Measurements from ENCODE around the gene CLEC17A. TPM values are rescaled to one million over a fixed set of nuclear protein-coding genes. Genes with fewer than 3 reads are reported as not detected.
"Not testable (repeated sequence)": the region's sequence is repeated elsewhere in the genome, so short reads cannot be mapped to it uniquely, and the experiment has no call there.

Gene CLEC17A
- total RNA-seq, 1 donor from 2014 or later: not detected

DNA sequence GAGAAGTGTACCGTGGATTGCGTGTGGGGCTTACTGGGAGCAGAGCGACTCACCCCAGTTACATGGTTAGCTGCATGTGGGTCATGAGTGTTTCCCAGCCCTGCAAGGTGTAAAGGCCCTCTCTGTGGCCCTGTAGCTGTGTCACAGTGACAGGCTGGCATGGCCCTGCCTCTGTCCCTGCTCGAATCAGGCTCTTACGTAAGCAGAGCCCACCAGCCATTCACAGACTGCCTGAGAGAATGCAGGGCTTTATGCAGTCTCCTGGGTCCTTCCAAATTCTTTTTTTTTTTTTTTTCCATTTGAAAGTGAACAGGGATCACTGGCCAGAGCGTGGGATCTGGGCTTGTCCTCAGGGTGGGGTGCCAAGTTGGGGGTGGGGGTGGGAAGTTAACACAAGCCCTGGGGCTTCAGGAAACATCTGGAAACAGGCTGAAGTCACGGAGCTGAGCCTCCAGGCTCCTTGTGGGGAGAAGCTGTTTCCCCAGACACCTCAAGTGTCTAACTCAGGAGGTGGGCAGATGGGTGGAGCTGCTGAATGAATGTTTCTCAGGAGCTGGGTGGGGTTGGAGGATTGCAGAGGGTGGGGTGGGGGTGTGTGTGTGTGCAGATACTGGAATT, 40.1 kb upstream of the CLEC17A start:
- H3K9me3 ChIP-seq: no peaks in the 10 kb centered on the region
- H3K27ac ChIP-seq: no peak overlapping the region
- no peak overlapping the region for H3K4me3 ChIP-seq
- H3K4me1 ChIP-seq: no peaks in the 10 kb centered on the region
- no peak for DNase-seq (ENCODE audit: low spot score in 2 of 2)
- no peaks in the 10 kb centered on the region for H3K27me3 ChIP-seq
- TF ChIP-seq, protein P1, sequence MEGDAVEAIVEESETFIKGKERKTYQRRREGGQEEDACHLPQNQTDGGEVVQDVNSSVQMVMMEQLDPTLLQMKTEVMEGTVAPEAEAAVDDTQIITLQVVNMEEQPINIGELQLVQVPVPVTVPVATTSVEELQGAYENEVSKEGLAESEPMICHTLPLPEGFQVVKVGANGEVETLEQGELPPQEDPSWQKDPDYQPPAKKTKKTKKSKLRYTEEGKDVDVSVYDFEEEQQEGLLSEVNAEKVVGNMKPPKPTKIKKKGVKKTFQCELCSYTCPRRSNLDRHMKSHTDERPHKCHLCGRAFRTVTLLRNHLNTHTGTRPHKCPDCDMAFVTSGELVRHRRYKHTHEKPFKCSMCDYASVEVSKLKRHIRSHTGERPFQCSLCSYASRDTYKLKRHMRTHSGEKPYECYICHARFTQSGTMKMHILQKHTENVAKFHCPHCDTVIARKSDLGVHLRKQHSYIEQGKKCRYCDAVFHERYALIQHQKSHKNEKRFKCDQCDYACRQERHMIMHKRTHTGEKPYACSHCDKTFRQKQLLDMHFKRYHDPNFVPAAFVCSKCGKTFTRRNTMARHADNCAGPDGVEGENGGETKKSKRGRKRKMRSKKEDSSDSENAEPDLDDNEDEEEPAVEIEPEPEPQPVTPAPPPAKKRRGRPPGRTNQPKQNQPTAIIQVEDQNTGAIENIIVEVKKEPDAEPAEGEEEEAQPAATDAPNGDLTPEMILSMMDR (IDR thresholded peaks at IDR 0.05): no peak
- H3K36me3 ChIP-seq: no peaks in the 10 kb centered on the region
- intact Hi-C loops (cut with DNase I): no loop called here

DNA sequence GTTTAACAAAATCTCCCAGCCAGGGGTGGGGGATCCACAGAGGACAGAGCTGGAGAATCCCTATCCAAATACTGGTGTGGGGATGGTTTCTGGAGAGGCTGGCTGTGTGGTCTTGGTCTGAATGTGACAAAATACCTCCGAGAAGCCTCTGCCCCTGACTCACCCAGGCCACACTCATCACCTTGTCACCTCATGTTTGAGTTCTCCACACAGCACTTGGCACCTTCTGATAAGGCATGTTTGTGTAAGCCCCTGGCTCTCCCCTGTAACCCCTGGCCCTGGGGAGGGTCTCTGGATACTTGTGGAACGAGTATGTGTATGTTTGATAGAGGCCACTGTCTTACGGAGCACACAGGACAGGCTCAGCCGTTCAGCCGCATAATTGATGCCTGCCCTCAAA, 38.8 kb upstream of the CLEC17A start:
- no peaks in the 10 kb centered on the region for H3K36me3 ChIP-seq
- intact Hi-C loops (cut with DNase I): no loop called here
- DNase-seq (ENCODE audit: low spot score in 2 of 2): no peak
- no peak overlapping the region for H3K4me3 ChIP-seq
- H3K9me3 ChIP-seq: no peaks in the 10 kb centered on the region
- TF ChIP-seq, protein P1 (IDR thresholded peaks at IDR 0.05): no peak
- no peaks in the 10 kb centered on the region for H3K27me3 ChIP-seq
- no peaks in the 10 kb centered on the region for H3K4me1 ChIP-seq
- no peak overlapping the region for H3K27ac ChIP-seq

DNA sequence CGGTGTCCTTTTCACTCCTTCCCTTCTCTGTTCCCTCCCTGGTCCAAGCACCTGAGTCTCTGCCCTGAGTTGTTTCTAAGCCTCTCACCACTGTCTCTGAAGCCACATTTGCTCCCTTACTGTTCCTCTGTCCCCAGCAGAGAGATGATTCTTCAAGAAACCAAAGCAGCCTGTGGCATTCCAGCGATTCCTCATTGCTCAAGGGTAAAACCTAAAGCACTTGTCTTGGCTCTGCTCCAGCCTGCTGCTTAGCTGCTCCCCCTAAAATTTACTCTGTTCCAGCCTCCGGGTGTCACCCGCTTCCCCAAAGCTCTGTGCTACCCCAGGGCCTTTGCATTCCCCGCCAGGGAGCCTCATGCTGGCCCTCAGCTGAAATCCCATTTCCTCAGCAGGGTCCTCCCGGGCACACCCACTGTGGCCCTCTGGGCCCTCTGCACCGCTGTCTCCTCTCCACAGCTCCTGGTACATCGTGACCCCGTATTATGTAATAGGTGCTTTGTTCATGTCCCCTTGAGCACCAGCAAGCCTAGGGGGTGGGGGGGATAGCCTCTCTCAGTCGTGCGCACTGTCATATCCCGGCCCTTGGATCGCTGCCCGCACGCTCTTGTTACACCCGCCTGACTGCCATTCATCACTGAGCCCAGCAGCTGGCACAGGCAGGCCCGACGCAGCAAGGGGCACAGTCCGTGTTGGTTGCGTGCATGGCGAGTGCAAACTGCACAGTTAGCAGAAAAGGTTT, 37.7 kb upstream of the CLEC17A start:
- TF ChIP-seq, protein P1 (IDR thresholded peaks at IDR 0.05): no peak
- Histone ChIP-seq H3K4me1 (no peaks in the 10 kb centered on the region), H3K36me3 (peaks cover 0 to 5% of the 10 kb centered on the region in 2 donors), H3K9me3 (no peaks in the 10 kb centered on the region), H3K27me3 (no peaks in the 10 kb centered on the region), H3K27ac (no peak overlapping the region), H3K4me3 (no peak overlapping the region)
- DNase-seq (ENCODE audit: low spot score in 2 of 2): no peak
- intact Hi-C loops (cut with DNase I): no loop called here

DNA sequence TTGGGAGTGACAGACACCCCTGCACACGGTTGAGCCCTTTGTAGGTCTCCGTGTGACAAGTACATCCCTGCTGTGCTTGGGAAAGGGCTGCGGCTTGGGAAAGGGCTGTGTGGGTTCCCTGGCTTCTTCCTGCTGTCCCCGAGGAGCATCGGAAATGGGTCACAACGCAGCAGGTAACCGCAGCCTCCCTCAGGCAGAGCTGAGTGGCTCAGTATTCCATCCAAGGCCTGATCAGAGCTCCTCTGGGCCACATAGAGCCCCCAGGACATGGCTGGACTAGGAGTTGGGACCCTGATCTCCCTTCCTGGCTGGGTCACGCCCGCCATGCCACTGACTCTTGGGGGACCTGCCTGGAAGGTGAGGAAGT, 37.2 kb upstream of the CLEC17A start:
- Histone ChIP-seq H3K9me3 (no peaks in the 10 kb centered on the region), H3K27ac (no peak overlapping the region), H3K4me3 (no peak overlapping the region), H3K27me3 (no peaks in the 10 kb centered on the region), H3K36me3 (peaks cover 0 to 5% of the 10 kb centered on the region in 2 donors), H3K4me1 (no peaks in the 10 kb centered on the region)
- no peak for DNase-seq (ENCODE audit: low spot score in 2 of 2)
- TF ChIP-seq, protein P1 (IDR thresholded peaks at IDR 0.05): no peak
- intact Hi-C loops (cut with DNase I): no loop called here

DNA sequence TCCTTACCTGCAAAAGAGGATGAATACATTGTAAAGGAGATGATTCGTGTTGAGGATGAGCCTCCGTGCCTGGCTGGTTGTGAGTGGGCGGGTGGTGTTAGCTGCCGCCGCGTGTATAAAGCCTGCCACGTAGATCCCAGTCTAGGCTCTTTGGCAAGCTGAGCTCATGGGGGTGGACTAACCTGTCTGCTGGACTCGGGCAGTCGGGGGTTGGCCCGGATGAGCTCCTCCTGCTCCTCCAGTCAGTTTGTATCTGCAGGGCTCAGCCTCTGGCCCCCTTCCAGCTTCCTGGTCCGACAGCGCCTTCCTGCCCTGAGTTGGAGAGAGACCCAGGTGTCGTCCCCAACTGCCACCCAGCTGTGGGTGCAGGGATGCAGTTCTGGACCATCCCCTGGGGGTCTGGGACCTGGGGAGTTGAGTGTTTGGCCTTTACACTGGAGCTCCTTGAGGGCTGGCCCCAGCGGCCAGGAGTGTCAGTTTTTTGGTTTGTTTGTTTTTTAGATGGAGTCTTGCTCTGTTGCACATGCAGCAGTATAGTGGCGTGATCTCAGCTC, 32.6 kb upstream of the CLEC17A start:
- Histone ChIP-seq H3K27me3 (no peaks in the 10 kb centered on the region), H3K36me3 (peaks cover 0 to 5% of the 10 kb centered on the region in 2 donors), H3K9me3 (no peaks in the 10 kb centered on the region), H3K4me3 (no peak overlapping the region), H3K27ac (no peak overlapping the region), H3K4me1 (no peaks in the 10 kb centered on the region)
- TF ChIP-seq, protein P1 (IDR thresholded peaks at IDR 0.05): no peak
- intact Hi-C loops (cut with DNase I): no loop called here
- no peak for DNase-seq (ENCODE audit: low spot score in 2 of 2)

DNA sequence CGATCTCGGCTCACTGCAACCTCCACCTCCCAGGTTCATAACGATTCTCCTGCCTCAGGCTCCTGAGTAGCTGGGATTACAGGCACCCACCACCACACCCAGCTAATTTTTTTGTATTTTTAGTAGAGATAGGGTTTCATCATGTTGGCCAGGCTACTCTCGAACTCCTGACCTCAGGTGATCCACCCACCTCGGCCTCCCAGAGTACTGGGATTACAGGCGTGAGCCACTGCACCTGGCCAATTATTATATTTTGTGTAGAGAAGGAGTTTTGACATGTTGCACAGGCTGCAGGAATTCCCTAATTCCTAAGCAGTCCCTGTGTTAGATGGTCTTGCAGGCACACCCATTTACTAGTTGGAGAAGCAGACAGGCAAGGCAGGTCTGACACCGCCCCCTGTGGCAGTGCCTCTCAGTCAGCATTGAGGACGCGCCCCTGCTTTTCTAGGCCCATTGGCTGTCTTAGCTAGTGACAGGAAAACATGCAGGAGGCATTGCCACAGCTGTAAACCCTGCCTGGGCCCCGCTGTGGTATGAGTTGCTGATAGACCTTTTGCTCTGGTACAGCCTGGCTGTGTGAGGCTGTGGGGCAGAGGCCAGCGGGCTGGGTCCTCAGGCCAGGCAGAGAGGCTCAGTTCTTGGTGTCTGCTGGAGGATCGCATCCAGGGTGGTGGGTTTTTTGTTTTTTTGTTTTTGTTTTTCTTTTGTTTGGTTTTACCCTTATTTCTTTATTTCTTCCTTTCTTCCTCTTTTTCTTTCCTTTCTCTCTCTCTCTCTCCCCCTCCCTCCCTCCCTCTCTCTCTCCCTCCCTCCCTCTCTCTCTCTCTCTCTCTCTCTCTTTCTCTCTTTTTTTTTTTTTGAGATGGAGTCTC, 31.5 kb upstream of the CLEC17A start:
- H3K9me3 ChIP-seq; H3K4me3 ChIP-seq; intact Hi-C loops (cut with DNase I); H3K4me1 ChIP-seq; H3K36me3 ChIP-seq; DNase-seq (ENCODE audit: low spot score in 2 of 2); H3K27me3 ChIP-seq; H3K27ac ChIP-seq: not testable (repeated sequence)

DNA sequence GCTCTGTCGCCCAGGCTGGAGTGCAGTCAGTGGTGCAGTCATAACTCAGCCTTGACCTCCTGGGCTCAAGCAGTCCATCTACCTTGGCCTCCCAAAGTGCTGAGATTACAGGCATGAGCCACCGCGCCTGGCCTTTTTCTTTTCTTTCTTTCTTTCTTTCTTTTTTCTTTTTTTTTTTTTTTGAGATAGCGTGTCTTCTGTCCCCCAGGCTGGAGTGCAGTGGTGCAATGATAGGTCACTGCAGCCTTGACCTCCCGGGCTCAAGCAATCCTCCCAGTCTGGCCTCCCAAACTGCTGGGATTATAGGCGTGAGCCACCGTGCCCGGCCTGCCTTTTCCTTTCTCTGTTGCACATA, 30.9 kb upstream of the CLEC17A start:
- H3K4me1 ChIP-seq; H3K27ac ChIP-seq; intact Hi-C loops (cut with DNase I); H3K4me3 ChIP-seq; H3K27me3 ChIP-seq; H3K9me3 ChIP-seq; H3K36me3 ChIP-seq; DNase-seq (ENCODE audit: low spot score in 2 of 2): not testable (repeated sequence)

Measured in ascending aorta (tissue), 2 donors.